Measurements from ENCODE around the gene STAC. TPM values are rescaled to one million over a fixed set of nuclear protein-coding genes. Genes with fewer than 3 reads are reported as not detected.
"Not testable (repeated sequence)": the region's sequence is repeated elsewhere in the genome, so short reads cannot be mapped to it uniquely, and the experiment has no call there.

STAC gene
- total RNA-seq, 1 experiment from 2014 or later = 2.2 TPM

DNA sequence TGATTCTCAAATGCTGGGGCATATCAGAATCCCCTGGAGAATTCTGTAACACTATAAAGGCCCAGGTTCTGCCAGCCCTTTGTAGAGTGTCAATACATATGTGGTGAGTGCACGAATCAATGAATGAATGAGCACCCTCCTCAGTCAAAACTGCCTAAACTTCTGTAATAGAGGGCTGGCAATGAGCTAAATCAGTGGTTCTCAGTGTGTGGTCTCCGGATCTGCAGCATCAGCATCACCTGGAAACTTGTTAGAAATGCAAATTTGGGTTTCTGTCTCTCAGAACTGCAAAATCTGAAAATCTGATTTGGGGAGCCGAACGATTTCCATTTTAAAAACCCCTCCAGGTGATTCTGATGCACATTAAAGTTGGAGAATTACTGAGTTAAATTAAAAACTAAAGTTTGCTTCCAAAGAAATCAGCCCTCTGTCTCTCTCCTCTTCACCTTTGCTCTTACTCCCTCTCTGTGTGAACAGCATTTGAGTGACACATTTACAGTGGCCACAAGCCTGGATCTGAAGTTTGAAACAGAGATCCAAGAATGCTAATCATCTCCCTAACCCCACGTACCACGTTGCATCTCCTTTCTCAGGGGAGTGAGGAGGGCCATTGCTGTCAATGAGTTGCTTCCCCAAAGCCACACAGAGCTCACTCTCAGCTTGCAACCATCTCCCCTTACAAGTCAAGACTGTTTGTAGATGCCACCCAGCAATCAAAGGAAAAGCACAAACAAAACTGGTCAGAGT is 109.5 kb downstream of the STAC start:
- in situ Hi-C loops (cut with HindIII; ENCODE audit: low pct_unique_long_range_greater_than_20kb, low sequenced_read_pairs) = no loop called here
- DNase-seq (ENCODE audit: low read depth, low spot score) = no peak

DNA sequence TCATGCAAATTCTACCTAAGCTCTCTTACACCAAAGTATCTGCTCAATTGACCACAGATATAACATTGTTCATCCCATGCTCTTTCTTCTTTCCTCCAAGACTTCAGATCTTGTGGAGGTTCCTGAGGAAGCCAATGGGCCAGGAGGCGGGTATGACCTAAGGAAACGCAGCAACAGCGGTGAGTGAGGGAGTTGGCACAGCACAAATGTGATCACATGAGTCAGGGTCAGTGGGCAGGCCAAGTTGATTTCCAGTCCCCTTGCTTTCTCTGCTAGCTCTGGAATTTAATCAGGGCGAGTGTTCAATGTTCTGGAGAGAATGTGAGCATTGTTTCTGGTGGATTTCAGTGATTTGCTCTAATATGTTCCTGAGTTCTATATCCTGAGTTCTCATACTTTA is 112.7 kb downstream of the STAC start:
- DNase-seq (ENCODE audit: low read depth, low spot score) = no peak
- in situ Hi-C loops (cut with HindIII; ENCODE audit: low pct_unique_long_range_greater_than_20kb, low sequenced_read_pairs) = no loop called here

DNA sequence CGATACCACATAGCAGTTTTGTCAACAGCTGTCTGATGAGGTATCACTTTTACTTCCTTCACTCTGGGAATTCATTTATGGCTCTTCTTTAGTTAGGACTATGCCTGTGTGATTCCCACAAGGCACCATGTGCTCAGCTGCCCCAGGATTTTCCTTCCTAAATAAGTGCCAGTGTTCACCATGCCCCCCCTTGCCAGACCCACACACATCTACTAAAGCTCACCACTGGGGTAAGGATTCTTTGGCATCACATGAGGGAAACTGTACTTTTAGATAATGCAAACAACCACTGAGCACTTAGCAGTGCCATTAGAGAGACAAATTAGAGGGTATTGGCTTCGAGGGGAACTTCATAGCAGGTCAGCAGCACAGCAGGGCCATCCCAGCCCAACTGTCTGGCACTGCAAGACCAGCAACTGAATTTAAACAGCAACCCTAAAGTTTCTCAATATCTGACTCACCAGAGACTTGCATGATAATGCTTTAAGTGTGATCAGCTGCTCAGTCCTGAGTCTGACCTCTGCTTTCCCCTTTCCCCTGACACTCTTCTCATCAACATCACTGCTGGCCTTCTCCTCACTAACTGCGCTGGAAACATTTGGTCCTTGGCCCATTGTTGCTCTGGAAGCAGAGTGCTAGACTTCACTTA is 114.3 kb downstream of the STAC start:
- peak; percentile 10 for DNase-seq (ENCODE audit: low read depth, low spot score)
- in situ Hi-C loops (cut with HindIII; ENCODE audit: low pct_unique_long_range_greater_than_20kb, low sequenced_read_pairs) = no loop called here

GRCh38 chr3:36496684-36497633 is 116.7 kb downstream of the STAC start:
- no peak for DNase-seq (ENCODE audit: low read depth, low spot score)
- in situ Hi-C loops (cut with HindIII; ENCODE audit: low pct_unique_long_range_greater_than_20kb, low sequenced_read_pairs) = no loop called here

DNA sequence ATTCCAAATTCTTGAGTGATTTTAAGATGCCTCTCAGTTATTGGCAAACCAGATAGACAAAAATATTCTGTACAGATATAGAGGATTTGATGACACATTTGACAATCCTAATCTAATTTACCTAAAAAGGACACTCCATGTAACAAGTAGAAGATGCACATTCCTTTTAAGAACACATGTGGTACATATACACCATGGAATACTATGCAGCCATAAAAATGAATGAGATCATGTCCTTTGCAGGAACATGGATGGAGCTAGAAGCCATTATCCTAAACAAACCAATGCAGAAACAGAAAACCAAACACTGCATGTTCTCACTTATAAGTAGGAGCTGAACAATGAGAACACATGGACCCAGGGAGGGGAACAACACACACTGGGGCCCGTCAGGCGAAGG is 119.7 kb downstream of the STAC start:
- DNase-seq (ENCODE audit: low read depth, low spot score); in situ Hi-C loops (cut with HindIII; ENCODE audit: low pct_unique_long_range_greater_than_20kb, low sequenced_read_pairs): not testable (repeated sequence)

DNA sequence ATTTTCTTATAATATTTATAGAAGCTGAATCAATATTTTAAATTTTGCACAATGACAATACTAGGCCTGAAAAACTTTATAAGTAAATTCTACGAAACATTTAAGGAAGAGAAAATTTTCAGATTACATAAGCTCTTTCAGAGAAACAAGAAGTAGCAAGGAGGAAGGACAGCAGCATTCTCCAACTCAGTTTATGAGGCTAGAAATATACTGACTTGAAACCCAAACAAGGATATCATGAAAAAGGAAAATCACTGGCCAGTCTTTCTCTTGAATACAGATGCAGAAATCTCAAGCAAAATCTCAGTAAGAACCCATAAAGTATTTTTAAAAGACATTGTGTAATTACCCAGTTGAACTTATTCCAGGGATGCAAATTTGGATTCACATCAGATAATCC is 121.3 kb downstream of the STAC start:
- no peak for DNase-seq (ENCODE audit: low read depth, low spot score)
- in situ Hi-C loops (cut with HindIII; ENCODE audit: low pct_unique_long_range_greater_than_20kb, low sequenced_read_pairs) = no loop called here

DNA sequence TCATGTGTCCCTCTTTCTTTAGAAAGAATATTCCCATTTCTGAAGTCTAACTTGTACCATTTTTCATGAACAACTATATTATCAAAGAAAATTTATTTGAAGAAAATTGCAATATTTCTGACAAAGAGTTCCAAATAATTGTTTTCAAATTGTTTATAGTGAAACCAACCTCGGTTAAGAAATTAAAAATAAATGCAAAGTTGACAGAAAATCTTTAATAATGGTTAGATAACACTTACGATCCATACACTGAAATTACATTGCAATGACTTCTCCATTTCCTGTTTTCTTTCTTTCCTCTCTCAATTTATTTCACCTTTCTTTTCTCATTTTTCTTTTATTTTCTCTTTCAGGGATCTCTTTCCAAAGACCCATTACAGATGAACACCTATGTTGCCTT is 125.1 kb downstream of the STAC start:
- in situ Hi-C loops (cut with HindIII; ENCODE audit: low pct_unique_long_range_greater_than_20kb, low sequenced_read_pairs) = no loop called here

DNA sequence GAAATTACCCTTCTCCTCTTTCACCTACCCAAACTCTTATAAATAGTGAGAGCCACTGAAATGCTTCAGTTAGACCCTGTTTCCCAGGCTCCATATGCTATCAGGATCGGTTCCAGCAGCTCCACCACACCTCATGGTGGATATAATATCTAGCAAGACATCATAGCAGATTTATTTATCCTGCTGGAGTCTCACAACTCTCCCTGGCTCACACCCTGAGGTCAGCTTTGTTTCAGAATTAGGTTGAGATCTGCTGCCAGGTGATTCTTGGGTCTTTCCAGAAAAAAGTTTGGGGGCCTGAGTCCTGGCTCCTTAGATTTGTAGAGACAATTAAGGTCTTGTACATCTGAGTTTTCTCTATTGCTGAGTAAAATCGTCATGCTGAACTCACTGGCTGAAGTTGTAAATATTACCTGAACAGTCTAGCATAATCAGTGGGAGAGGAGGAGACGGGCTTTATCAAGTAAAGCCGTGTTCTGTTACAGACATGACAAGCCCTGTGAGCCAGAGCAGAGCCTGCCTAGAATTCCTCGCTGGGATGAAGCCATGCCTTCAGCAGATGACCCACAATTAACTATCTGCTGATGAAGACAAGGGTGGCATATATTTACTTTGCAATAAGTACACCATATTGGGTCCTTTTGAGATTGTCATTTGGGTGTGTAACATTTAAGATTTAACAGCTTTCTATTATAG is 131.6 kb downstream of the STAC start:
- in situ Hi-C loops (cut with HindIII; ENCODE audit: low pct_unique_long_range_greater_than_20kb, low sequenced_read_pairs) = no loop called here
- DNase-seq (ENCODE audit: low read depth, low spot score) = no peak

More for the DNA sequence above, 125.1 kb downstream of the STAC start:
- no peak for DNase-seq (ENCODE audit: low read depth, low spot score)

DNA sequence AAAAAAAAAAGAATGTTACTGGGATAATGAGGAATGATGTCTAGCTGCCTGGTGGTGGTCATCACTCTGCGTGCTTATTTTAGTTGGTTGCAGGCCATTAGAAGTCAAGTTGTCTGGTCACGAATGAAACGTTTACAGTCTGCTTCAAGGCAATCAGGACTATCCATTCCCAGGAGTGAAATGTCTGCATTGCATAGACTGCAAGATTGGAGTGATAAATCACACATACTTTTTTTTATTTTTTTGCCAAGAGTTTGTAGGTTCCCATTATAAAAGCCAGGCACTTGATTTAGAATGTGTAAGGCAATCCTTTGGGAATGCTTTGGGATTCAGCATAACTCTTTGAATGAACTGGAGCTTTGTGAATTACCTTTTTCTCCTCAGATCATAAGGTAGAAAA is 132.3 kb downstream of the STAC start:
- in situ Hi-C loops (cut with HindIII; ENCODE audit: low pct_unique_long_range_greater_than_20kb, low sequenced_read_pairs) = no loop called here
- no peak for DNase-seq (ENCODE audit: low read depth, low spot score)

DNA sequence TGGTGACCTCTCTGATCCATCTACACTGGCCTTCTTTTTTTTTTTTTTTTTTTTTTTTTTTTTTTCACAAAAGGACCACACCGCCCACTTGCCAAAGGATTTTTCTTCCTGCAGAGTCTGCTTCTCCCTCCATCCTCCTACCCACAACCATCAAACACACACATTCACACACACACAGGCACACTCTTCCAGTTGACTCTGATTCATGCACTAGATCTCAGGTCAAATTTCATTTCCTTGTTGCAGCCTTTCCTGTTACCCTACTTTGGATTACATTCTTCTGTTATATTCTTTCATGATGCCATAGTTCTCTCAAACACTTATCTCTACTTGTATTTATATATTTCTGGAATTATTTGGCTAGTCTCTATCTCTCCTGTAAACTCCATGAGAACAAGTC is 133.9 kb downstream of the STAC start:
- in situ Hi-C loops (cut with HindIII; ENCODE audit: low pct_unique_long_range_greater_than_20kb, low sequenced_read_pairs) = no loop called here
- no peak for DNase-seq (ENCODE audit: low read depth, low spot score)

- DNase-seq (ENCODE audit: low read depth, low spot score) = no peak
- in situ Hi-C loops (cut with HindIII; ENCODE audit: low pct_unique_long_range_greater_than_20kb, low sequenced_read_pairs) = no loop called here
Observed at GRCh38 chr3:36519682-36520081, 139.4 kb downstream of the STAC start.

- no peak for DNase-seq (ENCODE audit: low read depth, low spot score)
- in situ Hi-C loops (cut with HindIII; ENCODE audit: low pct_unique_long_range_greater_than_20kb, low sequenced_read_pairs) = no loop called here
Observed at GRCh38 chr3:36520241-36521006, 140.1 kb downstream of the STAC start.

DNA sequence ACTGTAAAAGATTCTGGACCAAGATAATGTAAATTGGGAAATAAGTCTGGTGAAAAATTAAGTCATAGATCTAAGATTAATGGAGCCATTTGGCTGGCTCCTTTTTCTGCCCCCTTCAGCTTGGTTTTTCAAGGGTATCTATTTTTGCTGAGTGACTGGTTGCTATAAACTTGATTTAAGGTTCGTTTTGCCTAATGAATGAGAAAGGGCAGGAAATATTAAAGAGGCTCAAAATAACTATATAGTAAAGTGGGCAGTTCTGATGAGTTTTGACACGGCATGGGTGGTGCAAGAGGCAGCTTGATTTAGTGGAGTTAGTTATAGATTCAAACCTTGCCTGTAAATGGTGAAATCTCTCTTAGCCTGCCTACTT is 140.7 kb downstream of the STAC start:
- no peak for DNase-seq (ENCODE audit: low read depth, low spot score)
- in situ Hi-C loops (cut with HindIII; ENCODE audit: low pct_unique_long_range_greater_than_20kb, low sequenced_read_pairs) = no loop called here

- DNase-seq (ENCODE audit: low read depth, low spot score) = no peak
- in situ Hi-C loops (cut with HindIII; ENCODE audit: low pct_unique_long_range_greater_than_20kb, low sequenced_read_pairs) = no loop called here
Observed at GRCh38 chr3:36524560-36524959, 144.3 kb downstream of the STAC start.

DNA sequence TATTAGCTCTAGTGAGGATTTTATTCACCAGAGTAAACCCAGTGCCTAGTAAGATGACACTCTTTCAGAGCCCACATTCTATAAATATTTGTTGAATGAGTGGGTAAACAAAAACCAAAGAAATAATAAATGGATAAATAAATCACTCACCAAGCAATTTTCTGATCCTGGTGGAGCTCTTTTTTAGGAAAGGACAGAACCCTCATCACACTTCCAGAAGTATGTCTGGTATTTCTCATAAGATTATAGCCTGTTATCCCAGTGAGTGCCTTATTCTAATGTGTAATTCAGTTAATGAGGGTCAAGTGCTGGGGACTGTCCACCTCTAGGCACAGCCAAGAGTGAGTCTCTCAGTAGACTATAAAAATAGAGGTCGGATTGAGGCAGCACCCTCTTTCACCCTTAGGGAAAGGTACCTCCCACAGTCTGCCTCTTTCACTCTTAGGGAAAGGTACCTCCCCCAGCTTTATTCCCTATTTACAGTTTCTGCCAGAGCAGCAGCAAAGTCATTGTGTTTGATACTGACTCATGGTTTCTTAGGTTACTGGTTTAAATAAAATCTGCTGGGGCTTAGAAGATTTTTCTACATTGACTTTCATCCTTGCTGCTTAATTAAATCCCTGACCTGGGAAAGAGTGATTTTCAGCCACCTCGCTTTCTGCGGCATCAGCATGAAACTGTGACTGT is 145.0 kb downstream of the STAC start:
- in situ Hi-C loops (cut with HindIII; ENCODE audit: low pct_unique_long_range_greater_than_20kb, low sequenced_read_pairs) = no loop called here
- no peak for DNase-seq (ENCODE audit: low read depth, low spot score)

- no peak for DNase-seq (ENCODE audit: low read depth, low spot score)
- in situ Hi-C loops (cut with HindIII; ENCODE audit: low pct_unique_long_range_greater_than_20kb, low sequenced_read_pairs) = no loop called here
Observed at GRCh38 chr3:36538136-36538749, 157.9 kb downstream of the STAC start.
